ENCODE data around the gene FOXR1.

- TF ChIP-seq RAD21 (conservative IDR thresholded peaks at IDR 0.05) = no peak
- TF ChIP-seq POLR2AphosphoS5 (IDR thresholded peaks at IDR 0.05) = no peak
- TF ChIP-seq CTCF (IDR thresholded peaks at IDR 0.05; ENCODE audit: poor library complexity, severe bottlenecking) = no peak
- no peak for TF ChIP-seq REST (IDR thresholded peaks at IDR 0.05; ENCODE audit: borderline replicate concordance)
- no peak for TF ChIP-seq SMC3 (conservative IDR thresholded peaks at IDR 0.05; ENCODE audit: poor library complexity)
- TF ChIP-seq EZH2 (IDR thresholded peaks at IDR 0.05; ENCODE audit: borderline replicate concordance, insufficient read depth, low read length, poor library complexity, severe bottlenecking) = no peak
- no peak for TF ChIP-seq EP300 (conservative IDR thresholded peaks at IDR 0.05; ENCODE audit: poor library complexity, severe bottlenecking)
- no peak for TF ChIP-seq MXI1 (conservative IDR thresholded peaks at IDR 0.05; ENCODE audit: poor library complexity, severe bottlenecking)
- TF ChIP-seq TAF1 (IDR thresholded peaks at IDR 0.05; ENCODE audit: low read depth) = no peak
Observed at GRCh38 chr11:119021631-119022030, 50.1 kb downstream of the FOXR1 start.

Data from neural cell (in vitro differentiated cells).